HCT116 (cell line): ENCODE measurements around the gene CTCFL. TPM values are rescaled to one million over a fixed set of nuclear protein-coding genes. Genes with fewer than 3 reads are reported as not detected.
"Not testable (repeated sequence)": the region's sequence is repeated elsewhere in the genome, so short reads cannot be mapped to it uniquely, and the experiment has no call there.

ENCODE experiments used
- ATAC-seq: fragments of 200-7000 bp; cut with Tn5 transposase; 2 replicates; pipeline ENCODE4 v1.9.1; 2020; ENCODE audit warnings: mild to moderate bottlenecking, moderate library complexity
- BruUV-seq: library from RNA; stranded (reverse); fragments of 400-500 nt; replicated peaks from 2 replicates; lab custom pipeline; 2021; lab: Mats Ljungman, UMichigan
- CTCF ChIA-PET: fragments of 300-600 bp; sonication (Branson Sonifier 250); formaldehyde crosslinking; loops from one replicate; lab custom pipeline; 2021; ENCODE audit warnings: antibody characterized with exemption; lab: Charles Lee
- POLR2A ChIA-PET: fragments of 300-600, 350-600 bp; sonication (Branson Sonifier 250); formaldehyde crosslinking; loops from one replicate; lab custom pipeline; 2021; ENCODE audit warnings: antibody characterized with exemption; lab: Charles Lee
- RAD21 ChIA-PET, 2 experiments: fragments of 300-600 bp; sonication (Branson Sonifier 250); formaldehyde crosslinking; loops; one replicate each; lab custom pipeline; 2023; ENCODE audit warnings: low total read pairs in 2 of 2; ENCODE audit not compliant: uncharacterized antibody in 2 of 2, unreplicated experiment in 2 of 2, low non-redundant PET in 1 of 2; lab: Charles Lee
- DNase-seq: peaks from one replicate; pipeline ENCODE4 v3.0.0-alpha.2; 2010; ENCODE audit warnings: low read depth, low spot score
- H2AFZ ChIP-seq: fragments of 200-600 bp; shearing (Covaris generic), sonication (generic); 2 replicates; pipeline ENCODE4 v1.6.1; 2017; ENCODE audit warnings: low read depth, mixed run types, mixed read lengths, antibody characterized with exemption, low read length; ENCODE audit not compliant: poor library complexity, severe bottlenecking
- H3K27ac ChIP-seq: 2 replicates; pipeline ENCODE4 v1.5.1; 2012; ENCODE audit warnings: low read depth, low read length
- H3K27me3 ChIP-seq: fragments of 200-600 bp; sonication (generic); 2 replicates; pipeline ENCODE4 v1.6.1; 2016; ENCODE audit warnings: mixed run types, low read length, mixed read lengths; ENCODE audit not compliant: insufficient read depth
- H3K36me3 ChIP-seq, 2 experiments: fragments of 200-500 bp in 1 of 2; fragments of 200-600 bp in 1 of 2; sonication (Bioruptor generic) in 1 of 2; sonication (generic) in 1 of 2; 2 replicates each; pipeline versions ENCODE4 v1.5.1 to v1.6.1; 2014 to 2016; ENCODE audit warnings: low read length in 2 of 2, inconsistent platforms in 1 of 2, mixed read lengths in 1 of 2, mixed run types in 1 of 2; ENCODE audit not compliant: insufficient read depth in 2 of 2, control insufficient read depth in 1 of 2
- H3K4me1 ChIP-seq, 2 experiments: fragments of 200-600 bp in 1 of 2; sonication (generic) in 1 of 2; 2 replicates each; pipeline versions ENCODE4 v1.5.1 to v1.6.1; 2012 to 2017; ENCODE audit warnings: low read length in 2 of 2, inconsistent platforms in 1 of 2, mild to moderate bottlenecking in 1 of 2, mixed read lengths in 1 of 2, mixed run types in 1 of 2, moderate library complexity in 1 of 2; ENCODE audit not compliant: insufficient read depth in 2 of 2, control insufficient read depth in 1 of 2
- H3K4me2 ChIP-seq: fragments of 200-600 bp; sonication (generic); 2 replicates; pipeline ENCODE4 v1.6.1; 2017; ENCODE audit warnings: mixed run types, low read length, mixed read lengths
- H3K4me3 ChIP-seq, 2 experiments: fragments of 200-600 bp in 1 of 2; sonication (generic) in 1 of 2; replicated peaks in 1 of 2; 2 replicates each; pipeline ENCODE4 v1.5.1; 2011 to 2016; ENCODE audit warnings: low read length in 2 of 2, control low read depth in 1 of 2, low read depth in 1 of 2, mild to moderate bottlenecking in 1 of 2, mixed read lengths in 1 of 2, mixed run types in 1 of 2
- H3K79me2 ChIP-seq: fragments of 200-600 bp; sonication (generic); 2 replicates; pipeline ENCODE4 v1.6.1; 2017; ENCODE audit warnings: mild to moderate bottlenecking, mixed run types, low read length, moderate library complexity, mixed read lengths; ENCODE audit not compliant: insufficient read depth
- H3K9ac ChIP-seq: fragments of 200-600 bp; sonication (generic); 2 replicates; pipeline ENCODE4 v1.6.1; 2016; ENCODE audit warnings: low read length, mixed read lengths
- H3K9me2 ChIP-seq: fragments of 200-600 bp; sonication (generic), shearing (Covaris generic); 2 replicates; pipeline ENCODE4 v1.6.1; 2017; ENCODE audit warnings: mixed run types, mild to moderate bottlenecking, moderate library complexity; ENCODE audit not compliant: insufficient read depth
- H3K9me3 ChIP-seq, 2 experiments: fragments of 200-500 bp in 1 of 2; fragments of 200-600 bp in 1 of 2; sonication (Bioruptor generic) in 1 of 2; sonication (generic) in 1 of 2; 2 replicates each; pipeline ENCODE4 v1.6.1; 2014 to 2017; ENCODE audit warnings: low read length in 2 of 2, mixed read lengths in 2 of 2, inconsistent platforms in 1 of 2, low read depth in 1 of 2, mild to moderate bottlenecking in 1 of 2, mixed run types in 1 of 2, moderate library complexity in 1 of 2; ENCODE audit not compliant: control insufficient read depth in 1 of 2, insufficient read depth in 1 of 2
- H4K20me1 ChIP-seq: fragments of 200-600 bp; sonication (generic), shearing (Covaris generic); 2 replicates; pipeline ENCODE4 v1.6.1; 2017; ENCODE audit warnings: mixed run types, mild to moderate bottlenecking, moderate library complexity; ENCODE audit not compliant: insufficient read depth
- CBX3 ChIP-seq: IDR thresholded peaks from 2 replicates; pipeline ENCODE4 v1.6.1; 2012; ENCODE audit warnings: low read depth
- CEBPB ChIP-seq: IDR thresholded peaks from 2 replicates; pipeline ENCODE4 v1.6.1; 2012; ENCODE audit warnings: low read depth
- FOSL1 ChIP-seq: IDR thresholded peaks from 2 replicates; pipeline ENCODE4 v1.6.1; 2012; ENCODE audit warnings: low read depth
- POLR2AphosphoS5 ChIP-seq: IDR thresholded peaks from 2 replicates; pipeline ENCODE4 v1.6.1; 2011; ENCODE audit warnings: mild to moderate bottlenecking, low read depth, low read length, moderate library complexity
- RAD21 ChIP-seq: IDR thresholded peaks from 2 replicates; pipeline ENCODE4 v1.6.1; 2012; ENCODE audit warnings: low read depth, mild to moderate bottlenecking
- SRF ChIP-seq: IDR thresholded peaks from 2 replicates; pipeline ENCODE4 v1.6.1; 2012; ENCODE audit warnings: low read depth
- YY1 ChIP-seq: IDR thresholded peaks from 2 replicates; pipeline ENCODE4 v1.6.1; 2011; ENCODE audit warnings: low read length, low read depth, moderate library complexity, mild to moderate bottlenecking; ENCODE audit not compliant: insufficient replicate concordance; ENCODE audit errors: extremely low read depth
- ZFX ChIP-seq: fragments of 450-650 bp; IDR thresholded peaks from 2 replicates; pipeline ENCODE4 v1.6.1; 2017
- intact Hi-C: fragments of 100-400 bp; cut with micrococcal nuclease; formaldehyde crosslinking; loops from 2 replicates; pipeline ENCODE4 v1.10.0; 2022
- total RNA-seq: library from RNA; stranded (reverse); gene quantifications from one replicate; pipeline ENCODE4 v1.2.1, GENCODE V29; 2021; ENCODE audit not compliant: unreplicated experiment

Gene CTCFL
- total RNA-seq, 1 experiment from 2014 or later = 0.34 TPM

DNA sequence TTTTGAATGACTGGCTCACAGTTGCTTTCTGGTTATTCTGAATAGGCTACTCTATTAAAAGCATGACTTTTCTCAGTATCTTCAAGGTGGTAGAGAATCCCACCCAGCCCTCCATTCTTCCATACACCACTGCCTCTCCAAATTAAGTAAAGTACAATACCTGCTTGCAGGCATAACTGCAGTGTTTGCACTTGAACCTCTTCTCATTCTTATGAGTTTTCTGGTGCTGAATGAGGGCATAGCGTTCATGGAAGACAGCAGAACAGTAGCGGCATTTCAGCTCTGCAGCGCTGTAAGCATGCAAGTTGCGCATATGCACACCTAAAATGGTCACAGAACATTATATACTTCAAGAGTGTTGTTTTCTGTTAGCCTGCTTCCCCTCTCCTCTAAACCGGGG is 12.5 kb downstream of the CTCFL start:
- peaks cover 0 to 4% of the 10 kb centered on the region in 2 experiments; a peak in 1 of 4 replicates for H3K4me1 ChIP-seq
- POLR2A ChIA-PET = no interaction called here
- no peak for TF ChIP-seq SRF
- TF ChIP-seq POLR2AphosphoS5 = no peak
- no peak for TF ChIP-seq CEBPB
- TF ChIP-seq ZFX = no peak
- TF ChIP-seq YY1 = no peak
- TF ChIP-seq FOSL1 = no peak
- TF ChIP-seq RAD21 = no peak
- no peak for TF ChIP-seq CBX3
- no peak for DNase-seq
- H3K9ac ChIP-seq = no peak overlapping the region
- no peaks in the 10 kb centered on the region for H3K9me2 ChIP-seq
- ATAC-seq = no peak
- no peaks in the 10 kb centered on the region for H3K79me2 ChIP-seq
- no peaks in the 10 kb centered on the region for H3K36me3 ChIP-seq
- no peak overlapping the region for H3K4me3 ChIP-seq
- RAD21 ChIA-PET = no interaction called here
- H4K20me1 ChIP-seq = no peaks in the 10 kb centered on the region
- no peaks in the 10 kb centered on the region for H3K9me3 ChIP-seq
- intact Hi-C loops = no loop called here
- H2AFZ ChIP-seq = no peak overlapping the region
- no peaks in the 10 kb centered on the region for H3K27me3 ChIP-seq
- H3K4me2 ChIP-seq = no peak overlapping the region
- no peak overlapping the region for H3K27ac ChIP-seq
- CTCF ChIA-PET = no interaction called here
- no TSS peak for BruUV-seq

DNA sequence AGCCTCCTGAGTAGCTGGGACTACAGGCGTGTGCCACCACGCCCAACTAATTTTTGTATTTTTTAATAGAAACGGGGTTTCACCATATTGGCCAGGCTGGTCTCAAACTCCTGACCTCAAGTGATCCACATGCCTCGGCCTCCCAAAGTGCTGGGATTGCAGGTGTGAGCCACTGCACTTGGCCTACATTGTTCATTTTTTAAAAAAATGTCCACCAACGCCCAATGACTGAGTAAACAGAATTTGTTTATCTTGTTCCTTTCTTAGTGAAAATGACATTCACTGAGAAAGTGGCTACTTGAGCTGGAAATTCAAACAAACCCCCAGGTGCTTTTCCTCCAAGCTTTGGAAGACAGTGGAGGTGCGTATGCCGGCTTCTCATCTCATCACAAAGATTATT is 13.2 kb downstream of the CTCFL start:
- ATAC-seq, RAD21 ChIA-PET, intact Hi-C loops, H3K79me2 ChIP-seq, H3K27ac ChIP-seq, H3K4me2 ChIP-seq, POLR2A ChIA-PET, H3K9ac ChIP-seq, H3K36me3 ChIP-seq, H3K4me1 ChIP-seq, H3K27me3 ChIP-seq, H3K4me3 ChIP-seq, BruUV-seq, H3K9me3 ChIP-seq, H3K9me2 ChIP-seq, H2AFZ ChIP-seq, H4K20me1 ChIP-seq, DNase-seq: not testable (repeated sequence)
- CTCF ChIA-PET = interaction anchor here (3.5 kb wide), 1 partner anchor 13 kb away, joined by 24 read pairs; no protein-coding TSS in a partner anchor
